Measurements from ENCODE around the gene RIMBP2.

DNA sequence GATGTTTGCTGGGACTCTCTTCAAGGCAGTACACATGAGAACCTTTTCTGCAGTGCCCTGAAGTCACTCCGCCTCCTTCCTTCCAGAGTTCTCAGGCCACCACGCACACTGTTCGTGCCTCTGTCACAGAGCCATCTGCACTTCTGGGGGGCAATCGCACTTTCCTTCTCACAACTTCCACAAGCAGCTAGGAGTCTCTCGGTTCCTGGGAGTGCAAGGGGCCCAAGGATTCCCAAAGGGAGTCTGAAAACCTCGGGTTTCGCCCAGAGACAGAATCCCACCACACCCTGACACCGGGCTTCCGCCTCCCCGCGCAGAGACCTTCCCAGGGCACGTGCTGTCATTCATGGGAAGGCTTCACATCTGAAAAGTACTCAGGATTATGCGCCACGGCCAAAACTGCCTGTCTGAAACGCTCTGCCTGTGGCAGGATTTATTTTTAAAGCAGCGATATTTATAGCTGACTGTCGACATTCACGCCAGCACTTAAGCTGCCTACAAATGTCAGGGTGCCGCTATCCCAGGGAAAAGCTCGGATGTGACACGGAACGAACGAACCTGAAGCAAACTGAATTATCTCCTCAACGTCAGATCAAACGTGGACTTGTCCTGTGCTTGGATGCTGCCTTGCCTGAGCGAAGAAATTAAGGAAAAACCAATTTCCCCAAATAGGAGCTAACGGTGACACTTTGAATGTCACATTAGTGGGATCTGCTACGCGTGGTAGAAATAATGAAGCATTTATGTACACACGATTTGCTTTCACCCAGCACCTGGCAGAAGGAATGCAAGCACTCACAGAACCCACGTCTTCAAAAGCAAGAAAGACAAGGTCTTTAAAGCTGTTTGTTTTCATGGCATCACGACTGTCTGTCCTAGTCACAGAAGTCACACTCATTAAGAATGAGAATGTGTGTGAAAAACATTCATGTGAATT, 224.4 kb downstream of the RIMBP2 start:
- no peak for TF ChIP-seq POLR2A (IDR thresholded peaks at IDR 0.05)
- TF ChIP-seq, protein P1, sequence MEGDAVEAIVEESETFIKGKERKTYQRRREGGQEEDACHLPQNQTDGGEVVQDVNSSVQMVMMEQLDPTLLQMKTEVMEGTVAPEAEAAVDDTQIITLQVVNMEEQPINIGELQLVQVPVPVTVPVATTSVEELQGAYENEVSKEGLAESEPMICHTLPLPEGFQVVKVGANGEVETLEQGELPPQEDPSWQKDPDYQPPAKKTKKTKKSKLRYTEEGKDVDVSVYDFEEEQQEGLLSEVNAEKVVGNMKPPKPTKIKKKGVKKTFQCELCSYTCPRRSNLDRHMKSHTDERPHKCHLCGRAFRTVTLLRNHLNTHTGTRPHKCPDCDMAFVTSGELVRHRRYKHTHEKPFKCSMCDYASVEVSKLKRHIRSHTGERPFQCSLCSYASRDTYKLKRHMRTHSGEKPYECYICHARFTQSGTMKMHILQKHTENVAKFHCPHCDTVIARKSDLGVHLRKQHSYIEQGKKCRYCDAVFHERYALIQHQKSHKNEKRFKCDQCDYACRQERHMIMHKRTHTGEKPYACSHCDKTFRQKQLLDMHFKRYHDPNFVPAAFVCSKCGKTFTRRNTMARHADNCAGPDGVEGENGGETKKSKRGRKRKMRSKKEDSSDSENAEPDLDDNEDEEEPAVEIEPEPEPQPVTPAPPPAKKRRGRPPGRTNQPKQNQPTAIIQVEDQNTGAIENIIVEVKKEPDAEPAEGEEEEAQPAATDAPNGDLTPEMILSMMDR (IDR thresholded peaks at IDR 0.05), result no peak
- no peak for TF ChIP-seq EP300 (IDR thresholded peaks at IDR 0.05)
